GM19193 (cell line): Measurements from ENCODE around the gene PCMT1.

Experiments
- POLR2A ChIP-seq: IDR thresholded peaks from 4 replicates; pipeline ENCODE4 v1.6.1; 2011; ENCODE audit not compliant: insufficient read depth, insufficient read length; ENCODE audit errors: extremely low read depth

Gene PCMT1

DNA sequence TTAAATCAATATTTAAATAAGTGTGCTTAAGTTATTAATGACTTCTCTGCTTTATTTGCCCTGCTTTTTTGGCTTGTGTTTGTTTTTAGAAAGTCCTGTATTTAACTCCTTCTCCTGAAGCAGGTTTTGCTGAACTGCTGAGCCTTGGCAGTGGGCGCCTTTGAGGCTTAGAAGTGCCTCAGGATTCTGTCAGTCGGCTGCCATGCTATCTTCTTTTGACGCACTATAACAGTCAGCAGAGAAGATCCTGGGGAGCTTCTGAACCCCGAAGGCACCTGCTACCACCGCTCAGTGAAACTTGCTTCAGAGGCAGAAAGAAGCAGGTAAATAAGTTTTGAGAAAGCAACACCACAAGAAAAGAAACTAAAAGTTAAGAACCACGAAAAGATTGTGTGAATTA lies 22.4 kb downstream of the PCMT1 start:
- no peak for TF ChIP-seq POLR2A

DNA sequence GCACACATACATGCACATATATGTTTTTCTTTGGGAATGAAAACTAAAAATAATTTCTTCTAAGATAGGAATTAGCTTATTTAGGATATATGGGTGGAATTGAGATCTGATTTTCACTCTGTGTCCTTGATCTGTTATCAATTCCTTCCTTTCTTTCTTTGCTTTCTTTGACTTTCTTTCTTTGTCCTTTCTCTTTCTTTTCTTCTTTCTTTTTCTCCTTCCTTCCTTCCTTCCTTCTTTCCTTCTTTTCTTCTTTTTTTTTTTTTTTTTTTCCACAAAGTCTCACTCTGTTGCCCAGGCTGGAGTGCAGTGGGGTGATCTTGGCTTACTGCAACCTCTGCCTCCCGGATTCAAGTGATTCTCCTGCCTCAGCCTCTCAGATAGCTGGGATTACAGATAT lies 28.1 kb downstream of the PCMT1 start:
- no peak for TF ChIP-seq POLR2A

DNA sequence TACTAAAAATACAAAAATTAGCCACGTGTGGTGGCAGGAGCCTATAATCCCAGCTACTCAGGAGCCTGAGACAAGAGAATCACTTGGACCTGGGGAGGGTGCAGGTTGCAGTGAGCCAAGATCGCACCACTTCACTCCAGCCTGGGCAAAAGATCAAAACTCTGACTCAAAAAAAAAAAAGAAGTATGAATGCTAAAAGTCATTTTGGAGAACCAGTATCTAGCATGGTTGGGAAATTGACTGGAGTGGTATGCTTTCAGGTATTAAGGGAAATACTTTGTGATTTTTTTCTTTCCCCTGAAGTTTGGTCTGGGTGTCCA lies 30.1 kb downstream of the PCMT1 start:
- no peak for TF ChIP-seq POLR2A

DNA sequence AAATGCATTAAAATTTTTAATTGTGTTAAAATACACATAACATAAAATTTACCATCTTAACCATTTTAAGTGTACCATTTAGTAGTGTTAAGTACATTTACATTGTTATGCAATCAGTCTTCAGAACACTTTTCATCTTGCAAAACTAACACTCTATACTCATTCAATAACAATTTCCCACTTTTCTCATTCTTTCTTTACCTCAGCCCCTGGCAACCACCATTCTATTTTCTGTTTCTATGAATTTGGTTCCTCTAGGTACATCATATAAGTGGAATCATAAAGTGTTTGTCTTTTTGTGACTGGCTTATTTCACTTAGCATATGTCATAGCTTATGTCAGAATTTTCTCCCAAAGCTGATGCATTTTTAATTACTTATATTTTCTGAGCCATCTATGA lies 32.2 kb downstream of the PCMT1 start:
- TF ChIP-seq POLR2A: no peak

DNA sequence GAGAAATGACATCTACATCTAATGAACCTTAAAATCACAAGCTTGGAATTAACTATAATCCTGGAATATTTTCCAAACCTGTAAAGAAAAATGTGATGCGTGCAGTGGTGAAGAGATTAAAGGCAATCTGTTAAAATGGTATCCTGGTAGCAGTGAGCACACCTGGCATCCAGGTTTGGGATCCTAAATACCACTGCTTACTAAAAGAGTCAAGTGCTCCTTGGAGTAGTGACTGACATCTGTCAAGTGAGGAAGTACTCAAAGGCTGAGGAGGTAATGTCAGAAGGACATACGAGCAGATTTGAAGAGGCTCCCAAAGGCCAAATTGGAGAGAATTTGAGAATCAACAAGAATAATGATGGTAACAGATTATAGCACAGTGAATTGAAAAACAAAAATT lies 32.8 kb downstream of the PCMT1 start:
- no peak for TF ChIP-seq POLR2A

DNA sequence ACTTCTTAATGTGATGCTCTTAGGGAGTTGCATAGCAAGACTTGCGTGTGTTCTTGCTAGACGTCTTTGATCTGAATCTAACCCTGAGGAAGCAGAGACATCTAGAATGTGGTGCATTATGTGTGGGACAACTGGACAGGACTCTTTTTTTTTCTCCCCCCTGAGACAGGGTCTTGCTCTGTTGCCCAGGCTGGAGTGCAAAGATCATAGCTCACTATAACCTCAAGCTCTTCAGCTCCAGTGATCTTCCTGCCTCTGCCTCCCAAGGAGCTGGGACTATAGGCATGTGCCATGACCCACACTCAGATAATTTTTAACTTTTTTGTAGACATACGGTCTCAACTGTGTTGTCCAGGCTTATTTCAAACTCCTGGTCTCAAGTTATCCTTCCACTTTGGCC lies 34.0 kb downstream of the PCMT1 start:
- TF ChIP-seq POLR2A: no peak

DNA sequence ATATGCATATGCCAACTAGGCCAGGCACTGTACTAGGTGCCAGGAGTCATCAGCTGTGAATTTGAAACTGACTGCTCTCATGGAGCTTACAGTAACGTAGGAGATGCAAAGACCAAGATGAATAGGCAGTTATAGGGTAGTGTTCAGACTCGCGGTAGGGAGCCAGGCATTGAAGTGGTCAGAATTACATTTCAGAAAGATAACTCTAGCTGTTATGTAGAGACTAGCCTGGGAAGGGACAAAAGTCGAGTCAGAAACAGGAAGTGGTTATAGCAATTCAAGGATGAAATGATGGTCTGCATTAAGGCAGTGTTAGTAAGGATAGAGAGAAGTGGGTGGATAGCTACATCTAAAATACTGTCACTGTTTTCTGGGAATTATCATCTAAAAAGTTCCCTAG lies 56.6 kb downstream of the PCMT1 start:
- TF ChIP-seq POLR2A: no peak

DNA sequence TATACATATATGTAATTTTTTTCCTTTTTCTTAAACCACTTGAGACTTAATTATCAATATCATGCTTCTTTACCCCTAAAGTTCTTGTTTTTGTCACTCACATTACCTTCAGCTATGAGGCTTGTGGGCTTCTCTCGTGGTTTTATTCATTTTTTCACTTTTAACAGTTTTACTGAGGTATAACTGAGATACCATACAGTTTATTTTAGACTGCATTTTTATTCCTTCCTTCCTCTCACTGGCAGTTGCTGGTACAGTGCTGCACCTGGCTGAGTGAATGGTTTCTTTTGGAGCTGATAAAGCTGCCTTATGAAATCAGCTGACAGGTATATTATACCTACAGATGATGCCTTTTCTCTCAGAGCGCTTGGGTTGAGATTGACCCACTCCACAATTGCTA lies 60.3 kb downstream of the PCMT1 start:
- no peak for TF ChIP-seq POLR2A

DNA sequence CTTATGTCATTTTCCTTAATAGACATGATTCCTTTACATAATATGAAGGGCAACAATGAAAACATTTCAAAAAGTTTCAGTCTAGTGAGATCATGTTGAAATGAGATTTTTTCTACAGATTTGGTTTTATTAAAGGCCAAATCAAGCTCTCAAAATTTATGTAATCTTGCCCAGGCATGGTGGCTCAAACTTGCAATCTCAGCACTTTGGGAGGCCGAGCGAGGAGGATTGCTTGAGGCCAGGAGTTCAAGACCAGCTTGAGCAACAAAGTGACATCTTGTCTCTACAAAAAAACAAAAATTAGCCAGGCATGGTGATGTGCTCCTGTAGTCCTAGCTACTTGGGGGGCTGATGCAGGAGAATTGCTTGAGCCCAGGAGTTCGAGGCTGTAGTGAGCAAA lies 63.8 kb downstream of the PCMT1 start:
- TF ChIP-seq POLR2A: no peak

DNA sequence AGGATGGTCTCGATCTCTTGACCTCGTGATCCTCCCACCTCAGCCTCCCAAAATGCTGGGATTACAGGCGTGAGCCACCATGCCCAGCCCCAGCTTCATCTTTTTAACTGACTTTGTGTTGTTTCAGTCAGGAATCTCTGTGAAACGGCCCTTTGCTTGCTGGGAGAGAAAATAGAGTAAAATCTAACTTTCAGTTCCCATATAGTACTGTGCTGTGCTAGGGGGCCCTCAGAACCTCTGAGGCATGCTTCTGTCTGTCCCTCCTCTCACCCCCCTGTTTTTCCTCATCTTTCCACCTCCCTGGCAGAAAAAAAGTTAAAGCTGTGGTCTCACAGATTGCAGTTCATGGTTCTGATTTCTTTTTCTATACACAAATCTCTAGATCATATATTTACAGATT lies 66.2 kb downstream of the PCMT1 start:
- TF ChIP-seq POLR2A: no peak

DNA sequence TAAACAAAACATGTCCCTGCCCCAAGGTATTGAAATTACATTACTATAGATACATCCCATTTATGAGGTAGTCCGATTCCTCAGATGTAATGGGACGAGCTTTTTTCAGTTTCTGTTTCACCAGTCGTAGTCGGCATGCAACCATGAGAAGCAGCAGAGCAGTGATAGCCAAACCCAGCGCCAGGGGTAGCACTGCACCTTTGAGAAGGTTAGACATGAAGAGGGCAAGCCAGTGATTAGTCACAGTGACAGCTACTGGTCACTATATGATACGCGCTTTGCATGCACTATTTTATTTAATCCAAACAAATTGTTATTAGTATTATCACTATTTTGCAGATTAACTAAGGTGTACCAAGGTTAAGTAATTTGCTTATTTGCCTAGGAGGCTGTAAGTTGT lies 71.0 kb downstream of the PCMT1 start:
- TF ChIP-seq POLR2A: no peak

DNA sequence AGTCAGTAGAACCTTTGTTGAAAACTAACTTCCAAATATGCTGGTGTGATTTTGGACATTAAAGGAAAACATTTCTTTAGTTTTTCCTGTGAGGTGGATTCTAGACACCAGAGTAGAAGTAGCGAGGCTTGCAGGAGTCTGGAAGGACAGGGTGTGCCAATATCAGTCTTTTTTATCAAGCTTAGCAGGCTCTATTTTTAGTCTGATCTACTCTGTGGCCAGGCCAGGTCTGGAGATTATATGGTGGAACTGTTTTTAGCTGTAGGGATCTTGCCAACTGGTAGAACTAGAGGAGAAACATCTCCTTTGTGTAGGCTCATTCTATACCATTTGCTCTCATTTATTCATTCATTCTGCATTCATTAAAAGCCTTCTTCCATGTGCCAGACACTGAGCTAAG lies 72.0 kb downstream of the PCMT1 start:
- no peak for TF ChIP-seq POLR2A

DNA sequence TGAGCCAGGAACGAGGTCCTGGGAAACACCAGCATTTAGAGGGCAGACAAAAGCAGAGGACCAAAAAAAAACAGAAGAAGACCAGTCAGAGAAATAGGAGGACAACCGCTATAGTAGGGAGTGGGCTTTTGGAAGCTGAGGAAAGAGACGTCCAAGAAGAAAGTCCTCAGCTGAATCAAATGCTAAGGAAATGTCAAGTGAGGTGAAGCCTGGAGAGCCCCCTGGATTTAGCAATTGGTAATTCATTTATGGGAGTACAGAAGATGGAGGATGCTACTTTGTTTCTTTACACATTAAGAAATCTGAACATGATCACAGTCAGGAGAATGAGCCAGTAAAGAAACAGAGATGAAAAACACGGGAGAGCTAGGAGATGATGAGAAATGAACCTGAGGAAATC lies 73.5 kb downstream of the PCMT1 start:
- no peak for TF ChIP-seq POLR2A

DNA sequence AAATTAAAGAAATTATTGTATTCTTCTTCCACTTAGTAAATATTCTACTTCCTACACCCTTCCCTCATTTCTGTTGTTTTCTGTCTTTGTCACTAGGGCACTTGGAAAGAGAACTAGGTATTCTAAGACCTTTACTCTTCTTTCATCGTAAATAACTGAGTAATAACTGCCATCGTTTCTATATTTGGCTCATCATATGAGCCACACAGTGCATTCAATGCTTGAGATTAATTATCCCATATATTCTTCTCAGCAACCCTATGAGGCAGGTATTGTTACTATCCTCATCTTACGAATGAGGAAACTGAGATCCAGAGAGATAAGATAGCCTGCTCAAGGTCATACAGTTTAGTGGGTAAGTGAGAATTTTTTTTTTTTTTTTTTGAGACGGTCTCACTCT lies 75.8 kb downstream of the PCMT1 start:
- no peak for TF ChIP-seq POLR2A

DNA sequence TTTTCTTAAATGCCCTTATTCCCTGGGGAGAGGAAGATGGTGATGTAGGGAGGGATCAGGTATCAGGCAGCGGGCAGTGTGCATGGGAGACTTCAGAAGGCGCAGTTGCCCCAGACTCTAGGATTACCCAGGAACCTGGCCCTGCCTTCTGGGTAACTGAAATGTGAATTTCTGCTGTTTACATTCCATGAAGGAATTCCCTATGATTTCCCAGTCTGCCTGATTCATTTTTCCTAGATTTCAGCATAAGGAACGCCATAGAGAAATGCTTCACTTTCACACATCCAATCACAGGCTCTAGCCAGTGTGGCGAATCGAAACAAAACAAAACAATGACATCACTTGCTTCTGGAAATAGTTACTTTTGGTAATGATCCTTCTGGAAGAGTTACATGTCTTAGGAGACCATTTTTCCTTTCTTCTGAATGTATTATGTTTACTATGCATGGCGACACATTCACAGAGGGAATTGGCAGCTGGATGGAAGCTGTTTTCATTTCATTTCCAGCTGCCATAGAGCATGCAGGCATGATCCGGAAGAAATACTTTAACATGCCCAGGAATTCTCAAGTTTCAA lies 81.3 kb downstream of the PCMT1 start:
- TF ChIP-seq POLR2A: no peak

DNA sequence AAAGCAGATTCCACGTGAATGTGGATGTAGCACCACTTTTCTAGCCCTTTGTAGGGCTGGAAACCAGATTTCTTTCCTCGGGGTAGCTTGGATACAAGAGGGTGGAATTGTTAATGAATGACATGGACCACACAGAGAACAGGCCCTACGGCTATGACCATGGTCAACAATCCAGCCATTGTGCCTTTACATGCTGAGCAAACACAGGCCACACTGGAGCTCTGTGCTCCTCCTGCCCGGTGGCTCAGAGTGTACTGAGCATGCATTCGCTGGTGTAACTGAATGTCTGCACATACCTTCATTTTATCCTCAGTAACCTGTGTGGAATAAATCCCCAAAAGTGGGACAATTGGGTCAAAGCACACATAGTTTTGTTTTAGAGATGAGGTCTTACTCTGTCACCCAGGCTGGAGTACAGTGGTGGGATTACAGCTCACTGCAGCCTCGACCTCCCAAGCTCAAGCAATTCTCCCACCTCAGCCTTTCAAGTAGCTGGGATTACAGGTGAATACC lies 81.8 kb downstream of the PCMT1 start:
- no peak for TF ChIP-seq POLR2A

DNA sequence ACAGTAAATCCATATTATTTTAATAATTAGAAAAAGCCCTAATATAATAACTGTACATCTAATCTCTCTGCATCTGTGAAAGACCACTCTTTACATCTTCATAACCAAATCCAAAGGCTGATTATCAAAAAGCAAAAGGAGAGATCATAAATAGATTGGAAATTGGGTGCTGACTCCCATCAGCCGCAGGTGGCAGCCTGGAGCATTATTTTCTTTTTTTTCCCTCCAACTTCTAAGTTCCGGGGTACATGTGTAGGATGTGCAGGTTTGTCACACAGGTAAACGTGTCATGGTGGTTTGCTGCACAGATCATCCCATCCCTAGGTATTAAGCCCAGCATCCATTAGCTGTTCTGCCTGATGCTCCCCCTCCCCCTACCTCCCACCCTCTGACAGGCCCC lies 84.1 kb downstream of the PCMT1 start:
- no peak for TF ChIP-seq POLR2A
